Kidney capillary endothelial cell (primary cell): ENCODE results near the gene ZNF674.
"Not testable (repeated sequence)": the region's sequence is repeated elsewhere in the genome, so short reads cannot be mapped to it uniquely, and the experiment has no call there.

ENCODE experiments used
- DNase-seq: peaks from one replicate; pipeline ENCODE4 v3.0.0-alpha.2; 2018; ENCODE audit warnings: low spot score

ZNF674 gene

GRCh38 chrX:46463682-46464081 lies 81.5 kb downstream of the ZNF674 start:
- no peak for DNase-seq

GRCh38 chrX:46461660-46462191 lies 83.5 kb downstream of the ZNF674 start:
- DNase-seq = no peak

- not testable (repeated sequence) for DNase-seq
Measured at GRCh38 chrX:46460801-46461659, 84.2 kb downstream of the ZNF674 start.

- no peak for DNase-seq
Measured at GRCh38 chrX:46459603-46460002, 85.6 kb downstream of the ZNF674 start.

GRCh38 chrX:46456125-46456922 lies 88.9 kb downstream of the ZNF674 start:
- DNase-seq = peak; percentile 62
